ENCODE results near the gene IGF2BP2. TPM values are rescaled to one million over a fixed set of nuclear protein-coding genes. Genes with fewer than 3 reads are reported as not detected.
A peak's percentile ranks its signal among the peaks of the same experiment; 100 is the strongest.

The IGF2BP2 gene
- total and polyA plus RNA-seq, 2 of the 13 experiments (the other 11 are each of a cell fraction or from before 2014, with no cell fraction given), result 6.5 to 46.0 TPM

- TF ChIP-seq ETS1 (CRISPR knock-in tag; IDR thresholded peaks at IDR 0.05), result no peak; the same call in 1 of the 2 replicates
- TF ChIP-seq, protein P1, sequence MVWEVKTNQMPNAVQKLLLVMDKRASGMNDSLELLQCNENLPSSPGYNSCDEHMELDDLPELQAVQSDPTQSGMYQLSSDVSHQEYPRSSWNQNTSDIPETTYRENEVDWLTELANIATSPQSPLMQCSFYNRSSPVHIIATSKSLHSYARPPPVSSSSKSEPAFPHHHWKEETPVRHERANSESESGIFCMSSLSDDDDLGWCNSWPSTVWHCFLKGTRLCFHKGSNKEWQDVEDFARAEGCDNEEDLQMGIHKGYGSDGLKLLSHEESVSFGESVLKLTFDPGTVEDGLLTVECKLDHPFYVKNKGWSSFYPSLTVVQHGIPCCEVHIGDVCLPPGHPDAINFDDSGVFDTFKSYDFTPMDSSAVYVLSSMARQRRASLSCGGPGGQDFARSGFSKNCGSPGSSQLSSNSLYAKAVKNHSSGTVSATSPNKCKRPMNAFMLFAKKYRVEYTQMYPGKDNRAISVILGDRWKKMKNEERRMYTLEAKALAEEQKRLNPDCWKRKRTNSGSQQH (CRISPR knock-in tag; IDR thresholded peaks at IDR 0.05; ENCODE audit: low read depth), result peak; percentile 51; the same call in 1 of the 2 replicates
- TF ChIP-seq MEIS1 (CRISPR knock-in tag; IDR thresholded peaks at IDR 0.05; ENCODE audit: borderline replicate concordance), result peak; percentile 86
- TF ChIP-seq AHDC1 (CRISPR knock-in tag; IDR thresholded peaks at IDR 0.05; ENCODE audit: borderline replicate concordance), result 0 out of 2 replicates have a peak, but pooled peaks have one; percentile 20
- no peak for TF ChIP-seq CREB1 (IDR thresholded peaks at IDR 0.05)
- TF ChIP-seq CREB1 (CRISPR knock-in tag; IDR thresholded peaks at IDR 0.05), result no peak
- TF ChIP-seq, protein P2, sequence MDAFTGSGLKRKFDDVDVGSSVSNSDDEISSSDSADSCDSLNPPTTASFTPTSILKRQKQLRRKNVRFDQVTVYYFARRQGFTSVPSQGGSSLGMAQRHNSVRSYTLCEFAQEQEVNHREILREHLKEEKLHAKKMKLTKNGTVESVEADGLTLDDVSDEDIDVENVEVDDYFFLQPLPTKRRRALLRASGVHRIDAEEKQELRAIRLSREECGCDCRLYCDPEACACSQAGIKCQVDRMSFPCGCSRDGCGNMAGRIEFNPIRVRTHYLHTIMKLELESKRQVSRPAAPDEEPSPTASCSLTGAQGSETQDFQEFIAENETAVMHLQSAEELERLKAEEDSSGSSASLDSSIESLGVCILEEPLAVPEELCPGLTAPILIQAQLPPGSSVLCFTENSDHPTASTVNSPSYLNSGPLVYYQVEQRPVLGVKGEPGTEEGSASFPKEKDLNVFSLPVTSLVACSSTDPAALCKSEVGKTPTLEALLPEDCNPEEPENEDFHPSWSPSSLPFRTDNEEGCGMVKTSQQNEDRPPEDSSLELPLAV (CRISPR knock-in tag; conservative IDR thresholded peaks at IDR 0.05; ENCODE audit: low read depth), result no peak
- TF ChIP-seq ZNF850 (CRISPR knock-in tag; conservative IDR thresholded peaks at IDR 0.05), result no peak
- 0 out of 2 replicates have a peak, but pooled peaks have one; percentile 11 for TF ChIP-seq ZSCAN31 (CRISPR knock-in tag; IDR thresholded peaks at IDR 0.05; ENCODE audit: low read depth)
- TF ChIP-seq ZBTB25 (CRISPR knock-in tag; IDR thresholded peaks at IDR 0.05), result no peak
- TF ChIP-seq, protein P3, sequence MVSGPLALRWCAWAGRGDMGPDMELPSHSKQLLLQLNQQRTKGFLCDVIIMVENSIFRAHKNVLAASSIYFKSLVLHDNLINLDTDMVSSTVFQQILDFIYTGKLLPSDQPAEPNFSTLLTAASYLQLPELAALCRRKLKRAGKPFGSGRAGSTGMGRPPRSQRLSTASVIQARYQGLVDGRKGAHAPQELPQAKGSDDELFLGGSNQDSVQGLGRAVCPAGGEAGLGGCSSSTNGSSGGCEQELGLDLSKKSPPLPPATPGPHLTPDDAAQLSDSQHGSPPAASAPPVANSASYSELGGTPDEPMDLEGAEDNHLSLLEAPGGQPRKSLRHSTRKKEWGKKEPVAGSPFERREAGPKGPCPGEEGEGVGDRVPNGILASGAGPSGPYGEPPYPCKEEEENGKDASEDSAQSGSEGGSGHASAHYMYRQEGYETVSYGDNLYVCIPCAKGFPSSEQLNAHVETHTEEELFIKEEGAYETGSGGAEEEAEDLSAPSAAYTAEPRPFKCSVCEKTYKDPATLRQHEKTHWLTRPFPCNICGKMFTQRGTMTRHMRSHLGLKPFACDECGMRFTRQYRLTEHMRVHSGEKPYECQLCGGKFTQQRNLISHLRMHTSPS (CRISPR knock-in tag; IDR thresholded peaks at IDR 0.05; ENCODE audit: low read depth), result peak; percentile 27
Measured at GRCh38 chr3:185825639-185826481, 1.0 kb upstream of the IGF2BP2 start (continued).
